ENCODE measurements around the gene KCNK15.
"Not testable (repeated sequence)": the region's sequence is repeated elsewhere in the genome, so short reads cannot be mapped to it uniquely, and the experiment has no call there.

DNA sequence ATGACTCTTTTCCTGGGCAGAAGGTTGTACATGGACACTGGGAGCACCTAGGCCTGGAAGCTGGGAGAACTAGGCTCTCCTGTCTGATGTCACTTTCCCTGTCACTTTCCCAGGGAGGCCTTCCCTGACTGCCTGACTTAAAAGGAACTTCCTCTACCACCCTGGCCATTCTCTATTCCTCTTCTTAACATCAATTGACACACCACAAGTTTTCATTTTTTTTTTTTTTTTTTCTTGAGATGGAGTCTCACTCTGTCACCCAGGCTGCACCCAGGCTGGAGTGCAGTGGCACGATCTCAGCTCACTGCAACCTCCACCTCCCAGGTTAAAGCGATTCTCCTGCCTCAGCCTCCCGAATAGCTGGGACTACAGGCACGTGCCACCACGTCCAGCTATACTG, 48.6 kb upstream of the KCNK15 start:
- TF ChIP-seq TAF1 (IDR thresholded peaks at IDR 0.05; ENCODE audit: borderline replicate concordance, low read depth, low read length); POLR2AphosphoS5 (IDR thresholded peaks at IDR 0.05; ENCODE audit: low read depth, low read length); POLR2A (IDR thresholded peaks at IDR 0.05; ENCODE audit: low read depth, low read length): not testable (repeated sequence)

Measured in GM12892 (cell line).